Measurements from ENCODE around the gene ACP6. TPM values are rescaled to one million over a fixed set of nuclear protein-coding genes. Genes with fewer than 3 reads are reported as not detected.

ACP6 gene
- total RNA-seq, 1 donor from 2014 or later = 5.9 TPM

Other genes starting within 250 kb of the ACP6 start
- gene BCL9, start 129.0 kb downstream of the ACP6 start, total RNA-seq = 1.6 and 2.2 TPM in 2 replicates
- 3.5 and 11.0 TPM in 2 replicates for gene GJA5, start 90.1 kb upstream of the ACP6 start, total RNA-seq
- gene GJA8, start 232.3 kb upstream of the ACP6 start, total RNA-seq = not detected in 2 replicates

All from pulmonary artery endothelial cell (primary cell).